Testis (tissue), 2 donors: Measurements from ENCODE around the gene SEMA3E.

Experiments
- POLR2A ChIP-seq: fragments of 450-650 bp; IDR thresholded peaks from one replicate; pipeline ENCODE4 v1.6.1; 2017; ENCODE audit warnings: antibody characterized with exemption, mild to moderate bottlenecking, moderate library complexity
- TF ChIP-seq, protein P1 (sequence below), 3 experiments: fragments of 450-650 bp in 2 of 3; fragments of 200-600 bp in 1 of 3; sonication (generic) in 1 of 3; IDR thresholded peaks; one replicate each; pipeline ENCODE4 v1.5.1; 2016 to 2019; ENCODE audit warnings: antibody characterized with exemption in 3 of 3, mild to moderate bottlenecking in 2 of 3, moderate library complexity in 1 of 3

DNA sequence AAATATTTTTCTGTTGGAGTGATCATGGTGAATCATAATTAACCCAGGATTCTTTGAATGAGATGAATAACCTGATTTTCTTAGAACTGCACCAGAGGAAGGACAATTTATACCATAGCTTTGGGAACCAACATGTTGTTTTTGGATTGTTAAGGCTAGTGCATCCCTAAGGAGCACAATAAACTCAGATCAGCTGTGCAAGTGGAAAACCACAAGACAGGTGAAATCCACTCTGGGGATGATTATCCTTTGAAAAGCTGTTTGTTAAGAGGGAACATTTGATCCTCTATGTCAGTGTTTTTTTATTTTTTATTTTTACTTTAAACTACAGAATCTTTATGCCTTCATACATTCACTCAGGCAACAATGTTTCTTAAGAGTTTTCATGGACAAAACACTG is 254.2 kb downstream of the SEMA3E start:
- TF ChIP-seq, protein P1, sequence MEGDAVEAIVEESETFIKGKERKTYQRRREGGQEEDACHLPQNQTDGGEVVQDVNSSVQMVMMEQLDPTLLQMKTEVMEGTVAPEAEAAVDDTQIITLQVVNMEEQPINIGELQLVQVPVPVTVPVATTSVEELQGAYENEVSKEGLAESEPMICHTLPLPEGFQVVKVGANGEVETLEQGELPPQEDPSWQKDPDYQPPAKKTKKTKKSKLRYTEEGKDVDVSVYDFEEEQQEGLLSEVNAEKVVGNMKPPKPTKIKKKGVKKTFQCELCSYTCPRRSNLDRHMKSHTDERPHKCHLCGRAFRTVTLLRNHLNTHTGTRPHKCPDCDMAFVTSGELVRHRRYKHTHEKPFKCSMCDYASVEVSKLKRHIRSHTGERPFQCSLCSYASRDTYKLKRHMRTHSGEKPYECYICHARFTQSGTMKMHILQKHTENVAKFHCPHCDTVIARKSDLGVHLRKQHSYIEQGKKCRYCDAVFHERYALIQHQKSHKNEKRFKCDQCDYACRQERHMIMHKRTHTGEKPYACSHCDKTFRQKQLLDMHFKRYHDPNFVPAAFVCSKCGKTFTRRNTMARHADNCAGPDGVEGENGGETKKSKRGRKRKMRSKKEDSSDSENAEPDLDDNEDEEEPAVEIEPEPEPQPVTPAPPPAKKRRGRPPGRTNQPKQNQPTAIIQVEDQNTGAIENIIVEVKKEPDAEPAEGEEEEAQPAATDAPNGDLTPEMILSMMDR (IDR thresholded peaks at IDR 0.05), result no peak
- no peak for TF ChIP-seq POLR2A
